ENCODE results near the gene CHST8.

DNA sequence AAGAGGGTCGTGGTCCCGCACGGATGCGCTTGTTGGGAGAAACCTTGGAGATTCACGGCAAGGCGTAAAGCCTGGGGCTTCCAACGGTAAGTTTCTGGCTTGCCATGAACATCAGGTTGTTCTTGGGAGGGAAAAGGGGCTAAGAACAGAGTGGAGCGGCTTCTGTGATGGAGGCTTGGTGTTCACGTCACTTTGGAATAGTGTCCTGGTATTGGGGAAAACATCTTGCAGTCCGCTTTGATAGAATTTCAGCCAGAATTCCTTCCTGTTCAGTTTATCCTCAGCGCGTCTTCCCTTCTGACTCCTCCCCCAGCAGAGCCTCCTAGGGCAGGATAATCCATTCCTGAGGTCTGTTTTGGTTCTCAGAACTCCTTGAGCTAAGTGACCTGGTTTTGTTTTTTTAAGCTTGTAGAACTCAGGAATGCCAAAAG is 176.9 kb downstream of the CHST8 start:
- TF ChIP-seq CTCF (IDR thresholded peaks at IDR 0.05; ENCODE audit: low read depth, low read length, missing input control) (no peak), TAF1 (conservative IDR thresholded peaks at IDR 0.05) (no peak), MAX (IDR thresholded peaks at IDR 0.05) (no peak), ATF3 (IDR thresholded peaks at IDR 0.05) (no peak), YY1 (IDR thresholded peaks at IDR 0.05) (no peak), RXRA (IDR thresholded peaks at IDR 0.05) (no peak), HNF4A (conservative IDR thresholded peaks at IDR 0.05) (no peak), SP1 (IDR thresholded peaks at IDR 0.05) (no peak), FOXA1 (IDR thresholded peaks at IDR 0.05) (no peak), HNF4G (IDR thresholded peaks at IDR 0.05) (no peak), GABPA (IDR thresholded peaks at IDR 0.05 in 1 of 2, conservative IDR thresholded peaks at IDR 0.05 in 1 of 2) (no peak)
- TF ChIP-seq, protein P1, sequence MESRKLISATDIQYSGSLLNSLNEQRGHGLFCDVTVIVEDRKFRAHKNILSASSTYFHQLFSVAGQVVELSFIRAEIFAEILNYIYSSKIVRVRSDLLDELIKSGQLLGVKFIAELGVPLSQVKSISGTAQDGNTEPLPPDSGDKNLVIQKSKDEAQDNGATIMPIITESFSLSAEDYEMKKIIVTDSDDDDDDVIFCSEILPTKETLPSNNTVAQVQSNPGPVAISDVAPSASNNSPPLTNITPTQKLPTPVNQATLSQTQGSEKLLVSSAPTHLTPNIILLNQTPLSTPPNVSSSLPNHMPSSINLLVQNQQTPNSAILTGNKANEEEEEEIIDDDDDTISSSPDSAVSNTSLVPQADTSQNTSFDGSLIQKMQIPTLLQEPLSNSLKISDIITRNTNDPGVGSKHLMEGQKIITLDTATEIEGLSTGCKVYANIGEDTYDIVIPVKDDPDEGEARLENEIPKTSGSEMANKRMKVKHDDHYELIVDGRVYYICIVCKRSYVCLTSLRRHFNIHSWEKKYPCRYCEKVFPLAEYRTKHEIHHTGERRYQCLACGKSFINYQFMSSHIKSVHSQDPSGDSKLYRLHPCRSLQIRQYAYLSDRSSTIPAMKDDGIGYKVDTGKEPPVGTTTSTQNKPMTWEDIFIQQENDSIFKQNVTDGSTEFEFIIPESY (IDR thresholded peaks at IDR 0.05), result no peak
- TF ChIP-seq, protein P2, sequence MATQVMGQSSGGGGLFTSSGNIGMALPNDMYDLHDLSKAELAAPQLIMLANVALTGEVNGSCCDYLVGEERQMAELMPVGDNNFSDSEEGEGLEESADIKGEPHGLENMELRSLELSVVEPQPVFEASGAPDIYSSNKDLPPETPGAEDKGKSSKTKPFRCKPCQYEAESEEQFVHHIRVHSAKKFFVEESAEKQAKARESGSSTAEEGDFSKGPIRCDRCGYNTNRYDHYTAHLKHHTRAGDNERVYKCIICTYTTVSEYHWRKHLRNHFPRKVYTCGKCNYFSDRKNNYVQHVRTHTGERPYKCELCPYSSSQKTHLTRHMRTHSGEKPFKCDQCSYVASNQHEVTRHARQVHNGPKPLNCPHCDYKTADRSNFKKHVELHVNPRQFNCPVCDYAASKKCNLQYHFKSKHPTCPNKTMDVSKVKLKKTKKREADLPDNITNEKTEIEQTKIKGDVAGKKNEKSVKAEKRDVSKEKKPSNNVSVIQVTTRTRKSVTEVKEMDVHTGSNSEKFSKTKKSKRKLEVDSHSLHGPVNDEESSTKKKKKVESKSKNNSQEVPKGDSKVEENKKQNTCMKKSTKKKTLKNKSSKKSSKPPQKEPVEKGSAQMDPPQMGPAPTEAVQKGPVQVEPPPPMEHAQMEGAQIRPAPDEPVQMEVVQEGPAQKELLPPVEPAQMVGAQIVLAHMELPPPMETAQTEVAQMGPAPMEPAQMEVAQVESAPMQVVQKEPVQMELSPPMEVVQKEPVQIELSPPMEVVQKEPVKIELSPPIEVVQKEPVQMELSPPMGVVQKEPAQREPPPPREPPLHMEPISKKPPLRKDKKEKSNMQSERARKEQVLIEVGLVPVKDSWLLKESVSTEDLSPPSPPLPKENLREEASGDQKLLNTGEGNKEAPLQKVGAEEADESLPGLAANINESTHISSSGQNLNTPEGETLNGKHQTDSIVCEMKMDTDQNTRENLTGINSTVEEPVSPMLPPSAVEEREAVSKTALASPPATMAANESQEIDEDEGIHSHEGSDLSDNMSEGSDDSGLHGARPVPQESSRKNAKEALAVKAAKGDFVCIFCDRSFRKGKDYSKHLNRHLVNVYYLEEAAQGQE (IDR thresholded peaks at IDR 0.05), result no peak
